Limb (tissue), 2 donors: ENCODE measurements around the gene ZNF174.

ENCODE experiments used
- DNase-seq, 2 donors: peaks; one replicate each; pipeline ENCODE4 v3.0.0-alpha.2; 2016; ENCODE audit errors: extremely low spot score in 2 of 2

ZNF174 gene

DNA sequence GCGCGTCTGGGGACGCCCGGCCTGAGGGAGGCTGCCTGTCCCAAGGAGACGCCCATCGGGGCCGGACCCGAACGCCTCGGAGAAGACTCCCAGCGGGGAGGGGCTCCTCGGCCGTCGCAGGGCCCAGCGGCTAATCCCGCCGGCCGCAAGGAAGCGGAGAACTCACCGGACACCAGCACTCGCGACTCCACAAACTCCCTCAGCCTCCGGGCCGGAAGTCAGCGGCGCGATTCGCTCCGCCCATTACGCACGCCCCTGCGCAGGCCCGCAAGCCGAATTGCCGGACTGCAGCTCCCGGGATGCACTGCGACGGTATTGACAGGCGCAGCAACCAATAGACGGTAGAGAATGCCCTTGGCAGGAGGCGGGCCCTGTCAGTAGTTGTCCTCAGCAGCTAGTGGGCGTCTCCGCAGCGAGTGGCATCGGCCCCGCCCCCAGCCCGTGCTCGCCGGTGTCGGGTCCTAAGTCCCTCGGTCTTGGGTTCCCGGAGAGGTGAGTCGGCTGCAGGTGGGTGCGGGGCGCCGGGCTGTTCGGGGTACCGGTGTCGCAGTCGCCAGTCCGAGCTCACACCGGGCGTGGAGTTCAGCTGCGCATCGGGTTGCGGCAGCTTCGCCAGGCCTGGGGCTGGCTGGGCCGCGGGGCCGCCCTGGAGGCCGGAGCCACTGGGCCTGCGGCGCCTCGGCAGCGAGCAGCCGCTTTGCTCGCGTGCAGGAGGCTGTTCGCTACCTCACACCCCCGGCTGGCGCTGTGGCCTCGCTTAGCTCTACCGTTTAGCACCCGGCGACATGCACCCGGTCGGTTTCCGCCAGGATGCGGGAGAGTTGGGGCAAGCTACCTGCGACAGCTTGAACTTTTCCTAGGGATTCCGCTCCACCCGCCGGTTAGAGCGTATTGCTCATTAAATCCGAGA is at the start of gene ZNF174, which contains the start of gene ZSCAN32:
Gene ZNF174 (plus strand): TSS at position 437 of the 910 bp plus-strand sequence. CDS start 790 bp downstream, outside the sequence.
Gene ZSCAN32 (minus strand): TSS at position 226 of the 910 bp plus-strand sequence. CDS start 3,447 bp downstream, outside the sequence.
- peak; percentile 99 for DNase-seq

DNA sequence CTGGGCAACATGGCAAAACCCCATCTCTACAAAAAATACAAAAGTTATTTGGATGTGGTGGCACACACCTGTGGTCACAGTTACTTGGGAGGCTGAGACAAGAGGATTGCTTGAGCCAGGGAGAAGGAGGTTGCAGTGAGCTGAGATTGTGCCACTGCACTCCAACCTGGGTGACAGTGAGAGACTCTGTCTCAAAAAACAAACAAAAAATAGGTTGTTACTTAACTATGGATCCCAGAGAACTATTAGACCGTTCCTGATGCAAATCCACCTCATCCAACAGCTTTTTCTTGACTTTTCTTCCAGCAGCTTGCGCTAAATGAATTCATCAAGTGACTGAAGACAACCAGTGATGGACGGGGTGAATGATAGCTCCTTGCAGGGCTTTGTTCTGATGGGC is 45.4 kb upstream of the ZNF174 start, which contains the start of gene OR2C1:
Gene OR2C1 (plus strand): TSS at position 301 of the 400 bp plus-strand sequence. CDS start 52 bp downstream, at position 353.
- no peak for DNase-seq

DNA sequence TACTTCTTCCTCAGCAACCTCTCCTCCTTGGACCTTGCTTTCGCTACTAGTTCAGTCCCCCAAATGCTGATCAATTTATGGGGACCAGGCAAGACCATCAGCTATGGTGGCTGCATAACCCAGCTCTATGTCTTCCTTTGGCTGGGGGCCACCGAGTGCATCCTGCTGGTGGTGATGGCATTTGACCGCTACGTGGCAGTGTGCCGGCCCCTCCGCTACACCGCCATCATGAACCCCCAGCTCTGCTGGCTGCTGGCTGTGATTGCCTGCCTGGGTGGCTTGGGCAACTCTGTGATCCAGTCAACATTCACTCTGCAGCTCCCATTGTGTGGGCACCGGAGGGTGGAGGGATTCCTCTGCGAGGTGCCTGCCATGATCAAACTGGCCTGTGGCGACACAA is 44.9 kb upstream of the ZNF174 start:
- DNase-seq = no peak

DNA sequence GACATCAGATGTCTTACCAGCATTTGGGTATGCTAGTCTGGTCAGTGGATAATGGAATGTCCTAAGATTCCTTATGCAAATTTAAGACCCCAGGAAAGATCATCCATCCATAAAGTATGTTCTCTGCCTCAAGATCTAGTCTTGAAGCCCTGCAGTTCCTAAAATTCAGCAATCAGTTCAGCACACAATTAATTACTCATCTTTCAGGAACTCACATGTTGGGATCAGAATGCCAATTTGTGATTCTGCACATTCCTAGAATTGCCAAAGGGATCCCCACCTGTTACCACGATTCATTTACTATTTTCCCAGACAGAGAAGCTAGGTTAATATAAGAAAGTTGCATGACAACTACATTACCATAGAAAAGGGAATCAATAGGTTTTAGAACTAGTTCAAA is 42.1 kb upstream of the ZNF174 start:
- no peak for DNase-seq

DNA sequence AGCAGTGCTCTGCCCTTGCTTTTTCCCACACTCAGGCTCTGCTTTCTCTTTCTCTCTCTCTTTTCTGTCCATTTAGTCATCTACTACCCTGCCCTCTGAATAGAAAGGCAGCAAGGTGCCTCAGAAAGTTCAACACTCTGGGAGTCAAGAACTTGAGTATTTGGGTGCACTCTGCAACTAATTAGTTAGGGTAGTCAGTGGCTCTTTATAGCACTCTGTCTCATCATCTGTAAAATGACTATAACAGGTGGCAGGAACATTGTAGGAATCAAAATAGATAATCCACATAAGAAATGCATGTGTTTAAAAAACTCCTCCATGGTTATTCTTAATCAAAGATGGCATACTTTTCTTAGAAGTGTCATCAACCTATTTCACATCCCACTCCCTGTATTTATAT is 38.1 kb upstream of the ZNF174 start:
- no peak for DNase-seq

GRCh38 chr16:3363793-3364192 is 37.2 kb upstream of the ZNF174 start:
- no peak for DNase-seq

GRCh38 chr16:3364774-3365427 is 36.1 kb upstream of the ZNF174 start:
- DNase-seq = peak; percentile 85 to 88

- no peak for DNase-seq
Measured at GRCh38 chr16:3369073-3369472, 31.9 kb upstream of the ZNF174 start.

- DNase-seq = no peak
Measured at GRCh38 chr16:3375680-3376079, 25.3 kb upstream of the ZNF174 start.

DNA sequence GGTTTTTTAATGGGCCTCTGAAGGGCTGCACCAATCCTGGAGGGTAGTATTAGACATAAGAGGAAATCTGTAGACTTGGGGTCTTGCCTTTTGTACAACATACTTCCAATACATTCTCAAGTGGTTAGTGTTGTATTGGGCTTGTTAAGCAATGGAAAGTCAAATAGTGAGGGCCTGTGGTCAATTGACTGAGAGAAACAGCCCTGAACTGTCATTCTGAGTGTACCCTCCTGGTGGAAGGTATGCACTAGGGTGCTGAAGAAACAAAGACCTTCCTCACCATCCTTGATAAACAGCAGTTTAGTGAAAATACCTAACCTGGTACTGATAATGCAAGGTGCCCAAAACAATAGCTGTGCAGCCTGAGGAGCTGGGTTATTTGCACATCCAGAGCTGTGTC is 23.1 kb upstream of the ZNF174 start:
- DNase-seq = no peak

GRCh38 chr16:3383045-3383448 is 18.0 kb upstream of the ZNF174 start:
- no peak for DNase-seq

- no peak for DNase-seq
Measured at GRCh38 chr16:3388325-3388724, 12.7 kb upstream of the ZNF174 start.

- DNase-seq = no peak
Measured at GRCh38 chr16:3389663-3390338, 11.2 kb upstream of the ZNF174 start.

GRCh38 chr16:3400446-3400778 is 603 bp upstream of the ZNF174 start:
- no peak for DNase-seq

DNA sequence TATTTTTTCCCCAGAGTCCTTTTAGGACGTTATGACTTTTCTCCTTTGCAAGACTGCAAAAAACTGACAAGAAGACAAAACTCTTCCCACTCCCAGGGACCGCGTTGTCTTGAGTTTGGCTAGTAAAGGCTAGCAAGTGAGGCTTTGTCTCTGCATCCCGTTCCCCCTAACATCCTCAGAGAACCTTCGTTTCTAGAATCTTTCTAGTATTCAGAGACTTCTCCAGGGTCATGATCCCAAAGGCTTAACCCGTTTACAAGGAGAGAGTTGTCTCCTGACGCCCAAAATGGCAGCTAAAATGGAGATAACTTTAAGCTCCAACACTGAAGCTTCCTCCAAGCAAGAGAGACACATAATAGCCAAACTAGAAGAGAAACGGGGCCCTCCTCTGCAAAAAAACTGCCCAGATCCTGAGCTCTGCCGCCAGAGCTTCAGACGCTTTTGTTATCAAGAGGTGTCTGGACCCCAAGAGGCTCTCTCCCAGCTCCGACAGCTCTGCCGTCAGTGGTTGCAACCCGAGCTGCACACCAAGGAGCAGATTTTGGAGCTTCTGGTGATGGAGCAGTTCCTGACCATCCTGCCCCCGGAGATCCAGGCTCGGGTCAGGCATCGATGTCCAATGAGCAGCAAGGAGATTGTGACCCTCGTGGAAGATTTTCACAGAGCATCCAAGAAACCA is 843 bp downstream of the ZNF174 start:
- DNase-seq = no peak

DNA sequence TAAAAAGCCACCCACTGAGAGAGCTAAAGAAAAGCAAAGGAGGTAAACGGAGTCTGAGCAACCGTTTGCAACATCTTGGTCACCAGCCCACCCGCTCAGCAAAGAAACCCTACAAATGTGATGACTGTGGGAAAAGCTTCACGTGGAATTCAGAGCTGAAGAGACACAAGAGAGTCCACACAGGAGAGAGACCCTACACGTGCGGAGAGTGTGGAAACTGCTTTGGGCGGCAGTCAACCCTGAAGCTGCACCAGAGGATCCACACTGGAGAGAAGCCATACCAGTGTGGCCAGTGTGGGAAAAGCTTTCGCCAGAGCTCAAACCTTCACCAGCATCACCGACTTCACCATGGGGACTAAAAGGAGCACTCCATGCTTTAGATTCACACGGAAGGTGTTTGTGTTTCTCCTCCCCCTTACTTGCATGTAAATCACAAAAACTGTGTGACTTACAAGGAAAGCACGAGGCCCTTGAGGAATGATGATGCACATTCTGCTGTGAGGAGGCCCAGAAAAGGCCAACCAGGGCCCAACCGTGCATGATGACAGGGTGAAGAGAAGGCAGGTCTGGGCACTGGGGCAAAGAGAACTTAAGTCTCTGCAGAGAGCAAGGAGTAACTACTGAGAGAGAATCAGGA is 7.7 kb downstream of the ZNF174 start:
- no peak for DNase-seq

DNA sequence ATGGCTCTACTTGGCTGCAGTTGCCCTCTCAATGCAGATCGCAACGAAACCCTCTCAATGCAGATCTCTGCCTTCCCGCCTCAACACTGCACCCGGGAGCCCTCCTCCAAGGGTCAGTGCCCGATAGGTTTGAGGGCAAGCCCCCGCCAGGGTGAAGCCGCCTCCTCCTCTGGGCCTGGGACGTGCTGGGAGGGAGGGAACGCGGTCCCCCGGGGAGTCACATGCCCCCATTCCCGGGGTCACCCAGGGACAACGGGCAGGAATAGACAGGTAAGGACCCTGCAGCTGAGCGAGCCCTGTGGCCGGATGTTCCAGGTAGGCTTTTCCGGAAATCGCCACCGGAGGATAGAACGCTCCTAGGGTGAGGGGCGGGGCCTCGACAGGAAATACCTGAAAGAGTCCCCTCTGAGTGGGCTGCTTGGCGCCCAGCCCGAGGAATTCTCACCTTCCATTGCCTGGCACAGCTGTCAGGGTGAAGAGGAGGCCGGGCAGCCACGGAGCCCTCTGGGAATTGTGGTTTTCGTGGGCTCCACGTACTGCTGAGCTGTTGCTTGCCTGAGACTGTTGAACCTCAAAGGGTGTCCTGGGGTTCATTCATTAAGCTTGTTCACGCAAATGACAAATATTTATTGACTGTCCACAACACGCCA is 12.8 kb downstream of the ZNF174 start:
- no peak for DNase-seq

GRCh38 chr16:3431779-3432219 is 30.8 kb downstream of the ZNF174 start:
- peak in 1 of 2 donors; percentile 42 for DNase-seq

DNA sequence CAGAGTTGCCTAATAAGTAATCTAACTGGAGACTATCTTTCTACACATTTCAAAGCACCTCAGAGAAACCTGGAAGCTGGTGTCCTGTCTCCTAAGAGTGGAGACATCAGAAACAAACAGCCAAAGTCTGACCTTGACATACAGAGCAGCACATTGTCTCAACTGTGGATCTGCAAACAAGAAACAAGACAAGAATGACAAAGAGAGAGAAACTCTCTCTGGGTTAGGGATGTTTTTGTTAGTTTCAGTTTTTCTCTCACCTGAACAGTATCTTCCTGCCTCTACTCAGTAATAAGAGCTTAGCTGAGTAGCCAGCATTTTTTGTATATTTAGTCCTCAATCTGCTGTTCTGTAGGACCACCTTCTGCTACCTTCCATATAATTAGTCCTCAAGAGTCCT is 33.4 kb downstream of the ZNF174 start:
- DNase-seq = no peak

DNA sequence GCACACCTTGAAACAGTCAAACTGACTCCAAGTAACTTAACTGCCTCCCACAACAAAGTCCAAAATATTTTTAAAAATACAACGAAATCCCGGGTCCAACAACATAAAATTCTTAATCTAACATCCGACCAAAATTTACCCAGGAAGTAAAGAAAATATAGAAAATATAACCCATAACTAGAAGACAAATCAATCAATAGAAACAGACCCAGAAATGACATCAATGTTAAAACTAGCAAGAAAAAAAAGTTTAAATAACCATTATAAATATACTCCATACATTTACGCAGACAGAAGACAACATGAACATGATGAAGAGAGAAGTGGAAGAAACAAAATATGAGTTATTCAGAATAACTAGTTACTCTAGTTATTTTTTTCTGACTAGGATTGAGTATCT is 38.6 kb downstream of the ZNF174 start:
- DNase-seq = no peak
